ENCODE measurements around the gene CBLC. TPM values are rescaled to one million over a fixed set of nuclear protein-coding genes. Genes with fewer than 3 reads are reported as not detected.

Gene CBLC
- polyA plus RNA-seq, 1 donor from 2014 or later, result not detected

DNA sequence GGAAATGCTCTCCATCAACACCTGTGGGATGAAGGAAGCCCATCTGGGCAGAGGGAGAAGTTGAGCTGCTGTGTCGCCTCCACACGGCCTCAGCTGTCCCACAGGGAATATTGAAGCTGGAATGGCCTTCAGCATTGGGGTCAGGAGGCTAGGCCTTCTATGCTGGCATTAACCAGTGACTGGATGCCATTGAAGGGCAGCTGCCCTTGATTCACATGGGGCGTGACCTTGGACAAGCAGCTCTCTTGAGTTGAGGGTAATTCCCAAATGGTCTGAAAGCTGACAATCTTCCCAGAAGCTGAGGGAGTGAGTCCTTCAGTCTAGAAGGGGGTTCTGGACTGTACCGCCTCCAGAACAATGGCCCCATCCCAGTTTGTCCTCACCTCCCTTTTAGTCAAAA is 22.5 kb upstream of the CBLC start:
- H3F3A ChIP-seq (ENCODE audit: insufficient read depth, low read length, poor library complexity, severe bottlenecking), result no peaks in the 10 kb centered on the region
- no peak overlapping the region for H3K4me3 ChIP-seq (ENCODE audit: low read length)
- H3K36me3 ChIP-seq (ENCODE audit: insufficient read depth, low read length), result no peaks in the 10 kb centered on the region
- peaks cover 77% of the 10 kb centered on the region for H3K27me3 ChIP-seq (ENCODE audit: insufficient read depth, low read depth, low read length)
- TF ChIP-seq POLR2AphosphoS5 (IDR thresholded peaks at IDR 0.05), result no peak
- TF ChIP-seq SMC3 (conservative IDR thresholded peaks at IDR 0.05; ENCODE audit: poor library complexity), result no peak
- no peak for TF ChIP-seq TAF1 (IDR thresholded peaks at IDR 0.05; ENCODE audit: low read depth)
- TF ChIP-seq, protein P1, sequence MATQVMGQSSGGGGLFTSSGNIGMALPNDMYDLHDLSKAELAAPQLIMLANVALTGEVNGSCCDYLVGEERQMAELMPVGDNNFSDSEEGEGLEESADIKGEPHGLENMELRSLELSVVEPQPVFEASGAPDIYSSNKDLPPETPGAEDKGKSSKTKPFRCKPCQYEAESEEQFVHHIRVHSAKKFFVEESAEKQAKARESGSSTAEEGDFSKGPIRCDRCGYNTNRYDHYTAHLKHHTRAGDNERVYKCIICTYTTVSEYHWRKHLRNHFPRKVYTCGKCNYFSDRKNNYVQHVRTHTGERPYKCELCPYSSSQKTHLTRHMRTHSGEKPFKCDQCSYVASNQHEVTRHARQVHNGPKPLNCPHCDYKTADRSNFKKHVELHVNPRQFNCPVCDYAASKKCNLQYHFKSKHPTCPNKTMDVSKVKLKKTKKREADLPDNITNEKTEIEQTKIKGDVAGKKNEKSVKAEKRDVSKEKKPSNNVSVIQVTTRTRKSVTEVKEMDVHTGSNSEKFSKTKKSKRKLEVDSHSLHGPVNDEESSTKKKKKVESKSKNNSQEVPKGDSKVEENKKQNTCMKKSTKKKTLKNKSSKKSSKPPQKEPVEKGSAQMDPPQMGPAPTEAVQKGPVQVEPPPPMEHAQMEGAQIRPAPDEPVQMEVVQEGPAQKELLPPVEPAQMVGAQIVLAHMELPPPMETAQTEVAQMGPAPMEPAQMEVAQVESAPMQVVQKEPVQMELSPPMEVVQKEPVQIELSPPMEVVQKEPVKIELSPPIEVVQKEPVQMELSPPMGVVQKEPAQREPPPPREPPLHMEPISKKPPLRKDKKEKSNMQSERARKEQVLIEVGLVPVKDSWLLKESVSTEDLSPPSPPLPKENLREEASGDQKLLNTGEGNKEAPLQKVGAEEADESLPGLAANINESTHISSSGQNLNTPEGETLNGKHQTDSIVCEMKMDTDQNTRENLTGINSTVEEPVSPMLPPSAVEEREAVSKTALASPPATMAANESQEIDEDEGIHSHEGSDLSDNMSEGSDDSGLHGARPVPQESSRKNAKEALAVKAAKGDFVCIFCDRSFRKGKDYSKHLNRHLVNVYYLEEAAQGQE (IDR thresholded peaks at IDR 0.05; ENCODE audit: borderline replicate concordance), result no peak
- TF ChIP-seq EZH2 (IDR thresholded peaks at IDR 0.05; ENCODE audit: borderline replicate concordance, insufficient read depth, low read length, poor library complexity, severe bottlenecking), result no peak
- TF ChIP-seq RAD21 (conservative IDR thresholded peaks at IDR 0.05), result no peak
- no peak for TF ChIP-seq EP300 (conservative IDR thresholded peaks at IDR 0.05; ENCODE audit: poor library complexity, severe bottlenecking)
- TF ChIP-seq, protein P2, sequence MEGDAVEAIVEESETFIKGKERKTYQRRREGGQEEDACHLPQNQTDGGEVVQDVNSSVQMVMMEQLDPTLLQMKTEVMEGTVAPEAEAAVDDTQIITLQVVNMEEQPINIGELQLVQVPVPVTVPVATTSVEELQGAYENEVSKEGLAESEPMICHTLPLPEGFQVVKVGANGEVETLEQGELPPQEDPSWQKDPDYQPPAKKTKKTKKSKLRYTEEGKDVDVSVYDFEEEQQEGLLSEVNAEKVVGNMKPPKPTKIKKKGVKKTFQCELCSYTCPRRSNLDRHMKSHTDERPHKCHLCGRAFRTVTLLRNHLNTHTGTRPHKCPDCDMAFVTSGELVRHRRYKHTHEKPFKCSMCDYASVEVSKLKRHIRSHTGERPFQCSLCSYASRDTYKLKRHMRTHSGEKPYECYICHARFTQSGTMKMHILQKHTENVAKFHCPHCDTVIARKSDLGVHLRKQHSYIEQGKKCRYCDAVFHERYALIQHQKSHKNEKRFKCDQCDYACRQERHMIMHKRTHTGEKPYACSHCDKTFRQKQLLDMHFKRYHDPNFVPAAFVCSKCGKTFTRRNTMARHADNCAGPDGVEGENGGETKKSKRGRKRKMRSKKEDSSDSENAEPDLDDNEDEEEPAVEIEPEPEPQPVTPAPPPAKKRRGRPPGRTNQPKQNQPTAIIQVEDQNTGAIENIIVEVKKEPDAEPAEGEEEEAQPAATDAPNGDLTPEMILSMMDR (IDR thresholded peaks at IDR 0.05; ENCODE audit: poor library complexity, severe bottlenecking), result no peak
- no peak for TF ChIP-seq MXI1 (conservative IDR thresholded peaks at IDR 0.05; ENCODE audit: poor library complexity, severe bottlenecking)
- no peaks in the 10 kb centered on the region for H4K20me1 ChIP-seq (ENCODE audit: insufficient read depth)
- H3K9ac ChIP-seq (ENCODE audit: low read length), result no peak overlapping the region
- H3K9me3 ChIP-seq (ENCODE audit: low read length), result no peaks in the 10 kb centered on the region
- no peak overlapping the region for H2AFZ ChIP-seq (ENCODE audit: low read depth, low read length)
- no peak overlapping the region for H3K27ac ChIP-seq (ENCODE audit: low read length)
- no peak overlapping the region for H3K4me2 ChIP-seq (ENCODE audit: low read length)
- no peaks in the 10 kb centered on the region for H3K9me2 ChIP-seq (ENCODE audit: insufficient read depth, low read length)
- no peaks in the 10 kb centered on the region for H3K79me2 ChIP-seq (replicated peaks; ENCODE audit: insufficient read depth, low read length)

DNA sequence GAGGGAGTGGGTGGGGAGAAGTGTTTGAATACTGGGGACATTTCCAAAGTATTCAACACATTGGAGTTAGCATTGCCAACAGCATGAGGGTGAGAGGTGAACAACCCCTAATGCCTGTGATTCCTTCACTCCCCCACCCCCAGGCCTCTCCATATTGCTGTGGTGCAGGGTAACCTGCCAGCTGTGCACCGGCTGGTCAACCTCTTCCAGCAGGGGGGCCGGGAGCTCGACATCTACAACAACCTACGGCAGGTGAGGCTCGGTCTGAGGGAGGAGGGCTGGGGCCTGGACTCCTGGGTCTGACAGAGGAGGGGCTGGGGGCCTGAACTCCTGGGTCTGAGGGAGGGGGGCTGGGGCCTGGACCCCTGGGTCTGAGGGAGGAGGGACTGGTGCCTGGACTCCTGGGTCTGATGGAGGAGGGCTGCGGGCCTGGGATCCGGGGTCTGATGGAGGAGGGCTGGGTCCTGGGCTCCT is 21.6 kb upstream of the CBLC start:
- Histone ChIP-seq H3K4me3 (ENCODE audit: low read length) (no peak overlapping the region), H3F3A (ENCODE audit: insufficient read depth, low read length, poor library complexity, severe bottlenecking) (no peaks in the 10 kb centered on the region), H3K4me2 (ENCODE audit: low read length) (no peak overlapping the region), H3K27me3 (ENCODE audit: insufficient read depth, low read depth, low read length) (peaks cover 68% of the 10 kb centered on the region), H4K20me1 (ENCODE audit: insufficient read depth) (no peaks in the 10 kb centered on the region), H3K27ac (ENCODE audit: low read length) (no peak overlapping the region), H2AFZ (ENCODE audit: low read depth, low read length) (no peak overlapping the region), H3K9me3 (ENCODE audit: low read length) (no peaks in the 10 kb centered on the region), H3K79me2 (replicated peaks; ENCODE audit: insufficient read depth, low read length) (no peaks in the 10 kb centered on the region), H3K9me2 (ENCODE audit: insufficient read depth, low read length) (no peaks in the 10 kb centered on the region), H3K9ac (ENCODE audit: low read length) (no peak overlapping the region), H3K36me3 (ENCODE audit: insufficient read depth, low read length) (no peaks in the 10 kb centered on the region)
- TF ChIP-seq EP300 (conservative IDR thresholded peaks at IDR 0.05; ENCODE audit: poor library complexity, severe bottlenecking) (no peak), EZH2 (IDR thresholded peaks at IDR 0.05; ENCODE audit: borderline replicate concordance, insufficient read depth, low read length, poor library complexity, severe bottlenecking) (no peak), MXI1 (conservative IDR thresholded peaks at IDR 0.05; ENCODE audit: poor library complexity, severe bottlenecking) (no peak)

Measured in neural cell (in vitro differentiated cells).